Hematopoietic multipotent progenitor cell treated with erythropoietin and hydrocortisone succinate and interleukin-3 and kit ligand, for 17 days (in vitro differentiated cells): ENCODE results near the gene C5orf52.
A peak's percentile ranks its signal among the peaks of the same experiment; 100 is the strongest.
"Not testable (repeated sequence)": the region's sequence is repeated elsewhere in the genome, so short reads cannot be mapped to it uniquely, and the experiment has no call there.

Source experiments
- DNase-seq: peaks from one replicate; pipeline ENCODE4 v3.0.0-alpha.2; 2015; ENCODE audit warnings: low spot score

Gene C5orf52

GRCh38 chr5:157670662-157671591 is at the start of gene C5orf52:
Gene C5orf52 (plus strand): TSS chr5:157671533. CDS start chr5:157671615, 82 bp downstream.
- DNase-seq = no peak

DNA sequence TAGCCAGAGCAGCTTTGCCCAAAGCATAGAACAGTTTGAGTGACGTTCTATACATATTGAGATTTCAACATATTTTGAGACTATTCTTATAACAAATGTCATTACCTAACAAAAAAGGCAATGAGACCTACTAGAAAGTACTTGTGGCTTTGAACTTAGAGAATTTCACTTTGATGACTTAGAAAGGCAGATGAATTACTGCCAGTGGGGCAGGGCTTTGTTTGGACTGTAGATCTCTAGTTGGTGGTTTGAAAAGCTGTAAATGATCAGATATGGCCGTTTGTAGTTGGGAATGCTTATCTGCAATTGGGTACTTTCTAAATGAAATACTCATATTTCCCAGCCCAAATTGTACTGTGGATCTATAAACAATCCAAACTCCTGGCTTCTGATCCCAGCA is 47.2 kb upstream of the C5orf52 start:
- DNase-seq = no peak

- no peak for DNase-seq
These were observed 44.5 kb upstream of the C5orf52 start for GRCh38 chr5:157626831-157627230.

GRCh38 chr5:157630341-157630740 is 41.0 kb upstream of the C5orf52 start:
- DNase-seq = no peak

GRCh38 chr5:157640406-157641066 is 30.8 kb upstream of the C5orf52 start:
- no peak for DNase-seq

DNA sequence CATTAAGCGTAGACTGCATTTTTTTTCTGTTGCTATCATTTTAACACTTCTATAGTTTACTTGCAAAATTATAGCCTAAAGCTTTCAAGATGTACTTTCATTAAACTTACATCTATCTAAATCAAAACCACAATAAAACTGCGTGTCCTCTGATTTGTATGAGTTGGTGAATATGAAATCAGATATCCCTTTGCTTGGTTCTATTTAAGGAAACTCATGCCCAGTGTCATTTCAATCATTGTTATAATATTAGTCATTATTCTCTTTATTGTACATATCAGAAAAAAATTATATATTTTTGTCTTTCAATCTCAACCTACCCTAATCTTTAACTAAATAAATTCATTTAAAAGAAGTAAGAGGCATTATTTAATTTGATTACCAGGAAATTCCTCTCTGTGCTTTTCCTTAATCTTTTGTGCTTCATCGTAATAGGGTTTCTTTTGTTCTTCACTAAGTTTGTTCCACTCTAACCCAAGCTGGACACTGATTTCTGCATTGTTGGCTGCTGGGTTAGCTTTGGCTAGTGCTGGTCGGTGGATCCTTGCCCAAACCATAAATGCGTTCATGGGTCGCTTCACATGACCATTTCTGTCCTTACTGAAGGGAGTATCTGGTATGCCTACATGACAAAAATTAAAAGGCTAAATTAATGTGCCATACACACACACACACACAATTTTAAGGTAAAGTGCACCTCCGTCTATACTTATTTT is 22.9 kb upstream of the C5orf52 start:
- no peak for DNase-seq

- no peak for DNase-seq
These were observed 22.2 kb upstream of the C5orf52 start for GRCh38 chr5:157649101-157649500.

DNA sequence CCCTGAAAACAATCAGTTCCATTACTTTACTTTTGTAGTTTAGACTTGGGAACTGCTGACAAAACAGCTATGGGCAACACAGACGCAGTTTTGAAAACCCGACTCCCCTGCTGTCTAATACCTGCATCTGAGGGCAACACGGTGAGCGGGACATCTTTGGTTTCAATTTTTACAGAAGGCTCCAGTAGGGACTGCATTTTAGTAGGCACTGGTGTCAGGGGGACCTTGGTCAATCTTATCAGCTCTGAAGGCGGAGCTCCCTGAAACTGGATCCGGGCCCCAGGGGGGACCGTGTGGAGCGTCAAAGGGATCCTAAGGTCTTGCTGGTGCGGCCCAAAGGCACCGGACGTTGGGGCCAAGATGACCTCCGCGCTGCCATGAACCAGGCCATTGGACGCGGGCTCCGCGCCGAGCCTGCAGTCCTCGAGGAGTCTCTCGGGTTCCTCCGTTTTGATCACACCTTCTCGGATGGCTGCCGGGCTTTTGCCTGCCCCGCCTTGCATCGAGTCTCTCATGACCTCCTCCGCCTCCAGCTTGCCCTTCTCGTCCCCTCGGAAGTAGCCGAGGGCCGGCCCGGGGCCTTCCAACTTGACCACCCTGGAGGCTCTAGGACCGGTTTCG is 20.2 kb upstream of the C5orf52 start:
- DNase-seq = no peak

- DNase-seq = peak; percentile 12
These were observed 19.5 kb upstream of the C5orf52 start for GRCh38 chr5:157651623-157652376.

- no peak for DNase-seq
These were observed 19.0 kb upstream of the C5orf52 start, which contains the start of gene SOX30 for GRCh38 chr5:157652377-157652692. Gene SOX30 (minus strand): TSS chr5:157652438. CDS start chr5:157652078, 360 bp downstream.

DNA sequence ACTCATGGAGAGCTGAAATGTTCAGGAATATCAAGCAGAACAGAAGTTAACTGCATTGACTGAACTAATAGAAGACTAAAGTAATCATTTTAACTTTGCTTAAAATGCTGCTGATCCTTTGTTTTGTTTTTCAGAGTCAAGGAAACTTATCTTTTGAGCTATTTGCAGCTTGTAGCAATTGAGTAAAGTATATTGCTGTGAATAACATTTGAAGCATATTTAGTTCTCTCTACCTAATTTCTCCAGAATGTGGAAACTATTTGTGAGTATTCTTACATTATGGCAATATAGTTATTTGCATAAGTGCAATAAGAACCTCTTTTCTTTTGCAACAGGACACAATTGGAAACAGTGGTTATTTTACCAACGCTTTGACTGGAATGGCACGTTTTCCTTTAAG is 13.8 kb upstream of the C5orf52 start:
- DNase-seq = no peak

- DNase-seq = no peak
These were observed 12.4 kb upstream of the C5orf52 start for GRCh38 chr5:157658893-157659292.

- DNase-seq = no peak
These were observed 11.3 kb upstream of the C5orf52 start for GRCh38 chr5:157659868-157660660.

GRCh38 chr5:157665467-157666070 is 5.8 kb upstream of the C5orf52 start:
- DNase-seq = no peak

- no peak for DNase-seq
These were observed 3.0 kb upstream of the C5orf52 start for GRCh38 chr5:157668356-157668755.

DNA sequence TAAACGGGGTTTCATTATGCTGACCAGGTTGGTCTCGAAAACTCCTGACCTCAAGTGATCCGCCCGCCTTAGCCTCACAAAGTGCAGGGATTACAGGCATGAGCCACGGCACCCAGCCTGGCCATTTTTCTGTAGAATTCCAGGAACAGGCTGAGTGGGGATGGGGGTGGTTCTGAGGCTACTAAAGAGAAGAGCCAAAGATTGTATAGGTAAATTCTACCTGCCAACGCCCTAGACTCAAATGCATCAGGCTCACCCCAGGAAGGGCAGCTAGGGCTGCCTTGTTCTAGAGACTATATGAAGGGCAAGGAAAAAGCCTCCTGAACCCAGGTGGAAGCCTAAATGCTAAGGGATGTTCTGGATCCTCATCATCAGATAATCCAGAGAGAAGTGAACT is 1.6 kb upstream of the C5orf52 start:
- DNase-seq = no peak

GRCh38 chr5:157671592-157672330 is 428 bp downstream of the C5orf52 start:
- no peak for DNase-seq

DNA sequence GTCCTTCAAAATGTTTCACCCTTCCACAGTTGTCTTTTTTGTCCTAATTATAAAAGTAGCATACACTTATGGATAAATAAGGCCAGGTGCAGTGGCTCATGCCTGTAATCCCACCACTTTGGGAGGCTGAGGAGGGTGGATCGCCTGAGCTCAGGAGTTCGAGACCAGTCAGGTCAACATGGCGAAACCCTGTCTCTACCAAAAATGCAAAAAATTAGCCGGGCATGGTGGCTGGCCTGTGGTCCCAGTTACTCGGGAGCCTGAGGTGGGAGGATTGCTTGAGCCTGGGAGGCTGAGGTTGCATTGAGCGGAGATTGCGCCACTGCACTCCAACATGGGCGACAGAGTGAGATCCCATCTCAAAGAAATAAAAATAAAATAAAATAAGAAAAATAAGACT is 1.6 kb downstream of the C5orf52 start:
- no peak for DNase-seq

GRCh38 chr5:157674351-157674750 is 3.0 kb downstream of the C5orf52 start:
- DNase-seq = not testable (repeated sequence)

- no peak for DNase-seq
These were observed 6.6 kb downstream of the C5orf52 start for GRCh38 chr5:157677931-157678330.
